HK-2 (cell line): ENCODE measurements around the gene USP32.
"Not testable (repeated sequence)": the region's sequence is repeated elsewhere in the genome, so short reads cannot be mapped to it uniquely, and the experiment has no call there.

Experiments used
- DNase-seq: peaks from one replicate; pipeline ENCODE4 v3.0.0-alpha.2; 2018; ENCODE audit not compliant: unreplicated experiment

Gene USP32

GRCh38 chr17:60410001-60410400 is 18.1 kb upstream of the USP32 start:
- no peak for DNase-seq

GRCh38 chr17:60406887-60407286 is 15.0 kb upstream of the USP32 start:
- DNase-seq, result no peak

GRCh38 chr17:60403962-60404361 is 12.0 kb upstream of the USP32 start:
- no peak for DNase-seq

GRCh38 chr17:60403523-60403810 is 11.5 kb upstream of the USP32 start:
- DNase-seq, result no peak

GRCh38 chr17:60401819-60402218 is 9.9 kb upstream of the USP32 start:
- no peak for DNase-seq

GRCh38 chr17:60398227-60398959 is 6.5 kb upstream of the USP32 start:
- DNase-seq, result no peak

- DNase-seq, result no peak
Measured at GRCh38 chr17:60396412-60396811, 4.5 kb upstream of the USP32 start.

GRCh38 chr17:60395508-60396065 is 3.7 kb upstream of the USP32 start:
- no peak for DNase-seq

GRCh38 chr17:60393840-60394723 is 2.1 kb upstream of the USP32 start:
- no peak for DNase-seq

GRCh38 chr17:60392845-60393702 is 1.1 kb upstream of the USP32 start:
- peak; percentile 51 for DNase-seq

GRCh38 chr17:60391471-60392041 is 377 bp downstream of the USP32 start:
- DNase-seq, result no peak

- peak; percentile 45 for DNase-seq
Measured at GRCh38 chr17:60390925-60391470, 935 bp downstream of the USP32 start.

GRCh38 chr17:60390186-60390585 is 1.7 kb downstream of the USP32 start:
- no peak for DNase-seq

- DNase-seq, result no peak
Measured at GRCh38 chr17:60388742-60389141, 3.2 kb downstream of the USP32 start.

GRCh38 chr17:60387666-60388065 is 4.3 kb downstream of the USP32 start:
- no peak for DNase-seq

- no peak for DNase-seq
Measured at GRCh38 chr17:60386147-60387058, 5.5 kb downstream of the USP32 start.

- DNase-seq, result not testable (repeated sequence)
Measured at GRCh38 chr17:60384921-60385320, 7.0 kb downstream of the USP32 start.

- no peak for DNase-seq
Measured at GRCh38 chr17:60383379-60383778, 8.6 kb downstream of the USP32 start.

GRCh38 chr17:60381958-60382357 is 10.0 kb downstream of the USP32 start:
- DNase-seq, result no peak

GRCh38 chr17:60379461-60379860 is 12.5 kb downstream of the USP32 start:
- not testable (repeated sequence) for DNase-seq
